Fibroblast of peridontal ligament (primary cell): ENCODE measurements around the gene DCAF7.

ENCODE experiments used
- DNase-seq: peaks from one replicate; pipeline ENCODE4 v3.0.0-alpha.2; 2010; ENCODE audit errors: extremely low read depth

Gene DCAF7

GRCh38 chr17:63549946-63550816 is at the start of gene DCAF7:
Gene DCAF7, plus strand, starts transcription at chr17:63550477. Its CDS starts 201 bp downstream, at chr17:63550678.
- DNase-seq = peak; percentile 100

GRCh38 chr17:63500543-63501390 is 49.5 kb upstream of the DCAF7 start:
- DNase-seq = no peak

- DNase-seq = no peak
Observed at GRCh38 chr17:63503341-63503705, 47.0 kb upstream of the DCAF7 start.

- no peak for DNase-seq
Observed at GRCh38 chr17:63504261-63504660, 46.0 kb upstream of the DCAF7 start.

- no peak for DNase-seq
Observed at GRCh38 chr17:63505341-63505740, 44.9 kb upstream of the DCAF7 start.

GRCh38 chr17:63506627-63507026 is 43.6 kb upstream of the DCAF7 start:
- no peak for DNase-seq

GRCh38 chr17:63511331-63511730 is 38.9 kb upstream of the DCAF7 start:
- no peak for DNase-seq

GRCh38 chr17:63512388-63512787 is 37.9 kb upstream of the DCAF7 start:
- DNase-seq = no peak

GRCh38 chr17:63512896-63513644 is 37.2 kb upstream of the DCAF7 start:
- no peak for DNase-seq

- DNase-seq = no peak
Observed at GRCh38 chr17:63514477-63514876, 35.8 kb upstream of the DCAF7 start.

- DNase-seq = no peak
Observed at GRCh38 chr17:63514974-63515373, 35.3 kb upstream of the DCAF7 start.

GRCh38 chr17:63515426-63515825 is 34.9 kb upstream of the DCAF7 start:
- DNase-seq = no peak

- no peak for DNase-seq
Observed at GRCh38 chr17:63516910-63517824, 33.1 kb upstream of the DCAF7 start.

- no peak for DNase-seq
Observed at GRCh38 chr17:63517825-63518534, 32.3 kb upstream of the DCAF7 start.

GRCh38 chr17:63519116-63519881 is 31.0 kb upstream of the DCAF7 start:
- DNase-seq = no peak

- no peak for DNase-seq
Observed at GRCh38 chr17:63519972-63520882, 30.1 kb upstream of the DCAF7 start.

- no peak for DNase-seq
Observed at GRCh38 chr17:63523253-63523855, 26.9 kb upstream of the DCAF7 start, which contains the start of gene KCNH6. Gene KCNH6, plus strand, starts transcription at chr17:63523358. Its CDS starts 56 bp downstream, at chr17:63523414.

- DNase-seq = no peak
Observed at GRCh38 chr17:63524051-63524450, 26.2 kb upstream of the DCAF7 start.
